ENCODE measurements around the gene FAM53A. TPM values are rescaled to one million over a fixed set of nuclear protein-coding genes. Genes with fewer than 3 reads are reported as not detected.

Gene FAM53A
- total RNA-seq, 1 experiment from 2014 or later = 5.2 TPM

GRCh38 chr4:1592709-1593417, 91.2 kb downstream of the FAM53A start:
- DNase-seq (ENCODE audit: low read depth) = no peak
- in situ Hi-C loops (cut with HindIII; ENCODE audit: low pct_unique_long_range_greater_than_20kb, low sequenced_read_pairs) = no loop called here

GRCh38 chr4:1592068-1592708, 91.9 kb downstream of the FAM53A start:
- DNase-seq (ENCODE audit: low read depth) = no peak
- in situ Hi-C loops (cut with HindIII; ENCODE audit: low pct_unique_long_range_greater_than_20kb, low sequenced_read_pairs) = no loop called here

GRCh38 chr4:1591107-1591506, 93.0 kb downstream of the FAM53A start:
- in situ Hi-C loops (cut with HindIII; ENCODE audit: low pct_unique_long_range_greater_than_20kb, low sequenced_read_pairs) = no loop called here
- no peak for DNase-seq (ENCODE audit: low read depth)

GRCh38 chr4:1590244-1590643, 93.9 kb downstream of the FAM53A start:
- no peak for DNase-seq (ENCODE audit: low read depth)
- in situ Hi-C loops (cut with HindIII; ENCODE audit: low pct_unique_long_range_greater_than_20kb, low sequenced_read_pairs) = no loop called here

Other genes with a start within 250 kb of the FAM53A start
- 86.1 and 93.8 TPM in 2 replicates for gene SLBP, start 28.0 kb upstream of the FAM53A start, total RNA-seq (2014; rRNA removed; shearing (Covaris generic); ENCODE audit: low replicate concordance)
- 52.7 and 59.2 TPM in 2 replicates for gene TMEM129, start 37.0 kb upstream of the FAM53A start, total RNA-seq (2014; rRNA removed; shearing (Covaris generic); ENCODE audit: low replicate concordance)
- 106 and 111 TPM in 2 replicates for gene TACC3, start 37.2 kb upstream of the FAM53A start, total RNA-seq (2014; rRNA removed; shearing (Covaris generic); ENCODE audit: low replicate concordance)
- 8.6 and 9.6 TPM in 2 replicates for gene FGFR3, start 109.0 kb upstream of the FAM53A start, total RNA-seq (2014; rRNA removed; shearing (Covaris generic); ENCODE audit: low replicate concordance)
- gene LETM1, start 171.8 kb upstream of the FAM53A start, total RNA-seq (2014; rRNA removed; shearing (Covaris generic); ENCODE audit: low replicate concordance) = 28.1 and 31.9 TPM in 2 replicates
- gene NSD2, start 187.1 kb upstream of the FAM53A start, total RNA-seq (2014; rRNA removed; shearing (Covaris generic); ENCODE audit: low replicate concordance) = 54.8 and 67.7 TPM in 2 replicates